Rectal smooth muscle tissue (tissue), 1 donor: ENCODE data around the gene ZFYVE26.
"Not testable (repeated sequence)": the region's sequence is repeated elsewhere in the genome, so short reads cannot be mapped to it uniquely, and the experiment has no call there.

ENCODE experiments used
- H3K27ac ChIP-seq: one replicate; pipeline ENCODE4 v1.7.0; 2013; ENCODE audit warnings: low read depth, low read length, inconsistent platforms
- H3K27me3 ChIP-seq: one replicate; pipeline ENCODE4 v1.7.0; 2013; ENCODE audit warnings: low read length; ENCODE audit not compliant: control insufficient read depth, insufficient read depth
- H3K36me3 ChIP-seq: one replicate; pipeline ENCODE4 v1.7.0; 2013; ENCODE audit warnings: low read length; ENCODE audit not compliant: control insufficient read depth, insufficient read depth
- H3K4me1 ChIP-seq: one replicate; pipeline ENCODE4 v1.7.0; 2013; ENCODE audit warnings: low read length; ENCODE audit not compliant: control insufficient read depth, insufficient read depth
- H3K4me3 ChIP-seq: one replicate; pipeline ENCODE4 v1.7.0; 2013; ENCODE audit warnings: low read length
- H3K9ac ChIP-seq: one replicate; pipeline ENCODE4 v1.7.0; 2013; ENCODE audit warnings: low read length

The ZFYVE26 gene

GRCh38 chr14:67709796-67710195 lies 106.6 kb downstream of the ZFYVE26 start:
- not testable (repeated sequence) for H3K27ac ChIP-seq, H3K36me3 ChIP-seq, H3K9ac ChIP-seq, H3K27me3 ChIP-seq, H3K4me3 ChIP-seq, H3K4me1 ChIP-seq

GRCh38 chr14:67709346-67709745 lies 107.0 kb downstream of the ZFYVE26 start:
- H3K4me1 ChIP-seq, H3K27ac ChIP-seq, H3K36me3 ChIP-seq, H3K4me3 ChIP-seq, H3K27me3 ChIP-seq, H3K9ac ChIP-seq: not testable (repeated sequence)

GRCh38 chr14:67705211-67705610 lies 111.2 kb downstream of the ZFYVE26 start:
- Histone ChIP-seq H3K4me1 (no peaks in the 10 kb centered on the region), H3K9ac (no peak overlapping the region), H3K27ac (no peak overlapping the region), H3K27me3 (no peaks in the 10 kb centered on the region), H3K36me3 (no peaks in the 10 kb centered on the region), H3K4me3 (no peak overlapping the region)

- H3K27ac ChIP-seq = no peak overlapping the region
- no peaks in the 10 kb centered on the region for H3K4me1 ChIP-seq
- H3K36me3 ChIP-seq = no peaks in the 10 kb centered on the region
- H3K4me3 ChIP-seq = no peak overlapping the region
- H3K27me3 ChIP-seq = no peaks in the 10 kb centered on the region
- no peak overlapping the region for H3K9ac ChIP-seq
Observed at GRCh38 chr14:67704484-67705089, 111.8 kb downstream of the ZFYVE26 start.

GRCh38 chr14:67703997-67704396 lies 112.4 kb downstream of the ZFYVE26 start:
- Histone ChIP-seq H3K9ac (no peak overlapping the region), H3K27ac (no peak overlapping the region), H3K4me3 (no peak overlapping the region), H3K36me3 (no peaks in the 10 kb centered on the region), H3K27me3 (no peaks in the 10 kb centered on the region), H3K4me1 (no peaks in the 10 kb centered on the region)

GRCh38 chr14:67701492-67701891 lies 114.9 kb downstream of the ZFYVE26 start, which contains the start of gene RDH12:
RDH12 (plus strand) TSS chr14:67701886; CDS start chr14:67722643, 20,757 bp downstream.
- not testable (repeated sequence) for H3K27ac ChIP-seq, H3K36me3 ChIP-seq, H3K27me3 ChIP-seq, H3K4me3 ChIP-seq, H3K4me1 ChIP-seq, H3K9ac ChIP-seq

GRCh38 chr14:67698179-67698578 lies 118.2 kb downstream of the ZFYVE26 start:
- no peaks in the 10 kb centered on the region for H3K27me3 ChIP-seq
- no peaks in the 10 kb centered on the region for H3K36me3 ChIP-seq
- H3K4me1 ChIP-seq = no peaks in the 10 kb centered on the region
- no peak overlapping the region for H3K9ac ChIP-seq
- H3K27ac ChIP-seq = no peak overlapping the region
- no peak overlapping the region for H3K4me3 ChIP-seq

GRCh38 chr14:67697006-67697405 lies 119.4 kb downstream of the ZFYVE26 start:
- Histone ChIP-seq H3K27ac (no peak overlapping the region), H3K36me3 (no peaks in the 10 kb centered on the region), H3K9ac (no peak overlapping the region), H3K4me1 (no peaks in the 10 kb centered on the region), H3K27me3 (no peaks in the 10 kb centered on the region), H3K4me3 (no peak overlapping the region)
